SU-DHL-6 (cell line): ENCODE results near the gene MICAL3.

ENCODE experiments used
- H2AFZ ChIP-seq: fragments of 200-600 bp; sonication (generic); 2 replicates; pipeline ENCODE4 v1.6.1; 2014; ENCODE audit warnings: low read depth, mild to moderate bottlenecking, moderate library complexity, mixed read lengths, antibody characterized with exemption, low read length; ENCODE audit not compliant: severe bottlenecking
- H3F3A ChIP-seq: fragments of 200-600 bp; shearing (Covaris generic); 2 replicates; pipeline ENCODE4 v1.6.0; 2016; ENCODE audit warnings: antibody characterized with exemption, mild to moderate bottlenecking; ENCODE audit not compliant: insufficient read depth
- H3K27ac ChIP-seq: fragments of 200-600 bp; sonication (generic); 2 replicates; pipeline ENCODE4 v1.5.1; 2016; ENCODE audit warnings: low read depth, mild to moderate bottlenecking, low read length, moderate library complexity, mixed read lengths
- H3K27me3 ChIP-seq: fragments of 200-600 bp; sonication (generic), shearing (Covaris generic); 2 replicates; pipeline ENCODE4 v1.6.0; 2014; ENCODE audit warnings: mild to moderate bottlenecking, low read length
- H3K36me3 ChIP-seq: fragments of 200-600 bp; sonication (generic); 2 replicates; pipeline ENCODE4 v1.6.1; 2014; ENCODE audit warnings: mild to moderate bottlenecking, low read length, mixed read lengths
- H3K4me2 ChIP-seq: fragments of 300-600, 200-600 bp; shearing (Covaris generic), sonication (generic); 2 replicates; pipeline ENCODE4 v1.6.0; 2014; ENCODE audit warnings: low read length, low read depth, mild to moderate bottlenecking; ENCODE audit not compliant: poor library complexity, severe bottlenecking
- H3K4me3 ChIP-seq: fragments of 200-600 bp; sonication (generic); 2 replicates; pipeline ENCODE4 v1.5.1; 2014; ENCODE audit warnings: antibody characterized with exemption, low read length, mild to moderate bottlenecking, mixed read lengths; ENCODE audit not compliant: insufficient read depth, poor library complexity, severe bottlenecking
- H3K79me2 ChIP-seq: fragments of 200-600 bp; sonication (generic); 2 replicates; pipeline ENCODE4 v1.6.1; 2014; ENCODE audit warnings: mild to moderate bottlenecking, low read length, moderate library complexity; ENCODE audit not compliant: insufficient read depth
- H3K9ac ChIP-seq: fragments of 200-600 bp; sonication (generic); 2 replicates; pipeline ENCODE4 v1.7.0; 2014; ENCODE audit warnings: mild to moderate bottlenecking, low read length
- H3K9me2 ChIP-seq: fragments of 200-600 bp; sonication (generic); replicated peaks from 2 replicates; pipeline ENCODE4 v1.6.1; 2014; ENCODE audit warnings: low read length; ENCODE audit not compliant: insufficient read depth
- H3K9me3 ChIP-seq: fragments of 200-600 bp; sonication (generic); 2 replicates; pipeline ENCODE4 v1.6.1; 2014; ENCODE audit warnings: low read length, mixed read lengths; ENCODE audit not compliant: insufficient read depth
- H4K20me1 ChIP-seq: fragments of 200-600 bp; sonication (generic); 2 replicates; pipeline ENCODE4 v1.6.1; 2014; ENCODE audit warnings: low read depth, mild to moderate bottlenecking, antibody characterized with exemption, low read length, moderate library complexity, mixed read lengths
- EZH2phosphoT487 ChIP-seq: fragments of 200-600 bp; sonication (generic), shearing (Covaris generic); conservative IDR thresholded peaks from 2 replicates; pipeline ENCODE4 v1.6.1; 2018; ENCODE audit warnings: mild to moderate bottlenecking, antibody characterized with exemption, low read length, moderate library complexity, mixed read lengths
- TF ChIP-seq, protein P1 (sequence below): fragments of 200-600 bp; sonication (generic); IDR thresholded peaks from one replicate; pipeline ENCODE4 v1.5.1; 2017; ENCODE audit warnings: antibody characterized with exemption, mild to moderate bottlenecking, low read length, moderate library complexity; ENCODE audit not compliant: insufficient read depth, poor library complexity, severe bottlenecking

MICAL3 gene

DNA sequence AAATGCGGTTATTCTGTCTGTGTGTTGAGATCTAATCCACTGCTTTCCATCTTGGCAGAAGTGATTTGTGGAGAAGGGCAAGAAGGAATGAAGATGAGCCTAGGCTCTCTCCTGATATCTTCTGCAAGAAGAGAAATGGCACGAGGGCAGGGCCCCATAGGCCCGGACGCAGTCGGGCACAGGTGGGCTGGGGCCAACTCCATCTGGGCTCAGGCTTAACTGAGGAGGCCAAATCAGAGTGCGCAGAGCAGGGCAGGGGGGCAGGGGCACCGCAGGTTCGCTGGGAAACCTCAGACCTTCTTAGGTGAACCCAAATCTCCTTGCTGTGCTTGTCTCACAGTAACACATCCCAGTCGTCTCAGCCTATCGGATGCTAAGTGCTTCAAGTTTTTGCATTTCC is 217.3 kb downstream of the MICAL3 start:
- no peaks in the 10 kb centered on the region for H3K36me3 ChIP-seq
- H3K4me3 ChIP-seq: no peak overlapping the region
- no peak overlapping the region for H3K9ac ChIP-seq
- H3K4me2 ChIP-seq: no peak overlapping the region
- no peaks in the 10 kb centered on the region for H3K9me3 ChIP-seq
- no peak overlapping the region for H2AFZ ChIP-seq
- H4K20me1 ChIP-seq: no peaks in the 10 kb centered on the region
- H3K9me2 ChIP-seq: no peaks in the 10 kb centered on the region
- H3K79me2 ChIP-seq: no peaks in the 10 kb centered on the region
- H3K27me3 ChIP-seq: no peaks in the 10 kb centered on the region
- no peaks in the 10 kb centered on the region for H3F3A ChIP-seq
- TF ChIP-seq, protein P1, sequence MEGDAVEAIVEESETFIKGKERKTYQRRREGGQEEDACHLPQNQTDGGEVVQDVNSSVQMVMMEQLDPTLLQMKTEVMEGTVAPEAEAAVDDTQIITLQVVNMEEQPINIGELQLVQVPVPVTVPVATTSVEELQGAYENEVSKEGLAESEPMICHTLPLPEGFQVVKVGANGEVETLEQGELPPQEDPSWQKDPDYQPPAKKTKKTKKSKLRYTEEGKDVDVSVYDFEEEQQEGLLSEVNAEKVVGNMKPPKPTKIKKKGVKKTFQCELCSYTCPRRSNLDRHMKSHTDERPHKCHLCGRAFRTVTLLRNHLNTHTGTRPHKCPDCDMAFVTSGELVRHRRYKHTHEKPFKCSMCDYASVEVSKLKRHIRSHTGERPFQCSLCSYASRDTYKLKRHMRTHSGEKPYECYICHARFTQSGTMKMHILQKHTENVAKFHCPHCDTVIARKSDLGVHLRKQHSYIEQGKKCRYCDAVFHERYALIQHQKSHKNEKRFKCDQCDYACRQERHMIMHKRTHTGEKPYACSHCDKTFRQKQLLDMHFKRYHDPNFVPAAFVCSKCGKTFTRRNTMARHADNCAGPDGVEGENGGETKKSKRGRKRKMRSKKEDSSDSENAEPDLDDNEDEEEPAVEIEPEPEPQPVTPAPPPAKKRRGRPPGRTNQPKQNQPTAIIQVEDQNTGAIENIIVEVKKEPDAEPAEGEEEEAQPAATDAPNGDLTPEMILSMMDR: no peak
- no peak overlapping the region for H3K27ac ChIP-seq

DNA sequence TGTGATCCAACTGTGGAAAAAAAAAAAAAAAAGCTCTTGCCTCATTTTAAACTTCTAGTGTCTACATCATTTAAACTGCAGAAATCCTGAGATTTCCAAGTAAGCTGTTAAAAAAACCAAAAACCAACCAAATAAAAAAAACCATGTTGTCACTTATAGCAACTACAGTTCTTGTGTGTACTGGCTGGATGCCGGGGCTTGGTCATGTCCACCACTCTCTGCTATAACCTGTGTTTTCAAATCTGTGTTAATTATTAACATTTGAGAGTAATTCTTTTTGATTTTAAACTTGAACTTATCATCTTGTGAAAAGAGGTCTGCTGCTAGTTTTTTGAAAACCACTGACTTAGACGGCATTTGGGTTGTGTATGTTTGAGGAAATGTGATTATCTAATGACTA is 217.9 kb downstream of the MICAL3 start:
- no peaks in the 10 kb centered on the region for H3F3A ChIP-seq
- H3K9ac ChIP-seq: no peak overlapping the region
- H3K4me2 ChIP-seq: no peak overlapping the region
- H3K4me3 ChIP-seq: no peak overlapping the region
- TF ChIP-seq, protein P1: no peak
- no peak for TF ChIP-seq EZH2phosphoT487
- H3K9me3 ChIP-seq: no peaks in the 10 kb centered on the region
- H3K27me3 ChIP-seq: no peaks in the 10 kb centered on the region
- no peaks in the 10 kb centered on the region for H3K9me2 ChIP-seq
- H3K79me2 ChIP-seq: no peaks in the 10 kb centered on the region
- no peaks in the 10 kb centered on the region for H3K36me3 ChIP-seq
- no peak overlapping the region for H2AFZ ChIP-seq
- H3K27ac ChIP-seq: no peak overlapping the region
- no peaks in the 10 kb centered on the region for H4K20me1 ChIP-seq

DNA sequence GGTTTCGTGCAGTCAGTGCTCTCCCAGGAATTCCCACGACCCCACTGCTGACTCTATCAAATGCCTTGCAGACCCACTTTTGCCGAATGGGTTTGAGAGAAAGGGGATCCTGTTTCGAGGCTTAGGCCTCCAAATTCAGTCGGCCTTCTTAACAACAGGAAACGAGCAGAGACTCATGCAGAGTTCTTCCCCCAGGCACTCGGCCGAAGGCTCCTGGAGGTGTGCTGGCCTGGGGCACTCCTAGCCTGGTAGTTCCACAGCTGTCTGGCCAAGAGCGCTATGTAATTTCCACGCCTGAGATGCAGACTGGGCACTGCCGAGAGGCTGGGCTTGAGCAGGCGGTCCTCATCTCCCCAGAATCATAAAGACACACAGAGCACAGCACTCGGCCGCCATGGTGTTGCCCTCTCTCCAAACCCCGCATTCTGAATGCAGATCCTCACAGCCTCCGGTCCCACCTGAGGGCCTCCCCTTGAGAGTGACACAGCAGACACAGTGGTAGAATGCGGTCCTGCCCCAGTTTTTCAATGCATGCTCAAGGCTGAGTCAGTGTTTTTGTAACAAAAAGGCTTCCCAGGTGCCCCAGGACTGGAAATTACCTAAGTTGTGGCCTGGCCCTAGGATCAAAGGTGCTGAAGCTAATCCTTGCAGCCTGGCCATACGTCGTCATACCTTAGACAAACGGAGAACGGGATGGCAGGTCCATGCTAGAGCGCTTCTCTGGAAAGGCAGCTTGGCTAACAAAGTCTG is 219.9 kb downstream of the MICAL3 start:
- Histone ChIP-seq H3K27ac (no peak overlapping the region), H3K9me3 (no peaks in the 10 kb centered on the region), H3K4me3 (no peak overlapping the region), H3K27me3 (no peaks in the 10 kb centered on the region), H3F3A (no peaks in the 10 kb centered on the region), H4K20me1 (no peaks in the 10 kb centered on the region), H3K9me2 (no peaks in the 10 kb centered on the region), H3K36me3 (no peaks in the 10 kb centered on the region), H3K79me2 (no peaks in the 10 kb centered on the region), H3K4me2 (no peak overlapping the region), H2AFZ (no peak overlapping the region), H3K9ac (no peak overlapping the region)
- TF ChIP-seq, protein P1: no peak
- no peak for TF ChIP-seq EZH2phosphoT487
